Tibial nerve (tissue), 4 donors: ENCODE data around the gene GNAT1.

Experiments used
- CTCF ChIP-seq, 5 experiments: fragments of 200-600 bp in 3 of 5; fragments of 450-650 bp in 2 of 5; sonication (generic) in 3 of 5; IDR thresholded peaks; one replicate each; pipeline ENCODE4 v1.5.1; 2016 to 2019; ENCODE audit warnings: antibody characterized with exemption in 5 of 5, mild to moderate bottlenecking in 3 of 5, moderate library complexity in 2 of 5
- EP300 ChIP-seq, 2 donors: sonication (generic); formaldehyde crosslinking; IDR thresholded peaks; one replicate each; pipeline ENCODE4 v1.6.1; 2017; ENCODE audit warnings: antibody characterized with exemption in 2 of 2, mild to moderate bottlenecking in 1 of 2

GRCh38 chr3:50217681-50218080 is 26.3 kb downstream of the GNAT1 start:
- no peak for TF ChIP-seq CTCF (IDR thresholded peaks at IDR 0.05)
- no peak for TF ChIP-seq EP300 (IDR thresholded peaks at IDR 0.05)
